Stomach (tissue), 4 donors: ENCODE results near the gene CXorf38.

Experiments used
- CTCF ChIP-seq, 7 experiments: fragments of 450-650 bp in 4 of 7; fragments of 200-600 bp in 3 of 7; sonication (generic) in 3 of 7; IDR thresholded peaks; one replicate each; pipeline ENCODE4 v1.5.1; 2016 to 2019; ENCODE audit warnings: antibody characterized with exemption in 7 of 7, control low read depth in 2 of 7, mild to moderate bottlenecking in 1 of 7
- EP300 ChIP-seq: sonication (generic); formaldehyde crosslinking; IDR thresholded peaks from one replicate; pipeline ENCODE4 v1.6.1; 2017; ENCODE audit warnings: antibody characterized with exemption
- POLR2A ChIP-seq, 4 donors: fragments of 450-650 bp; IDR thresholded peaks; one replicate each; pipeline ENCODE4 v1.6.1; 2016; ENCODE audit warnings: antibody characterized with exemption in 4 of 4, control low read depth in 2 of 4, mild to moderate bottlenecking in 1 of 4, moderate library complexity in 1 of 4
- POLR2AphosphoS5 ChIP-seq, 3 donors: sonication (generic); formaldehyde crosslinking; IDR thresholded peaks; one replicate each; pipeline ENCODE4 v1.6.1; 2016; ENCODE audit warnings: antibody characterized with exemption in 3 of 3

- TF ChIP-seq CTCF (IDR thresholded peaks at IDR 0.05) (no peak), POLR2A (IDR thresholded peaks at IDR 0.05) (no peak), POLR2AphosphoS5 (IDR thresholded peaks at IDR 0.05) (no peak), EP300 (no peak)
Measured at GRCh38 chrX:40661489-40661888, 14.1 kb upstream of the CXorf38 start.
